Ishikawa (cell line): ENCODE data around the gene MAD1L1.

Experiments used
- FOXM1 ChIP-seq: IDR thresholded peaks from 2 replicates; pipeline ENCODE4 v1.6.1; 2012; ENCODE audit warnings: low read depth, borderline replicate concordance
- MAX ChIP-seq: IDR thresholded peaks from 2 replicates; pipeline ENCODE4 v1.6.1; 2012
- NFIC ChIP-seq: IDR thresholded peaks from 2 replicates; pipeline ENCODE4 v1.6.1; 2012
- RAD21 ChIP-seq: IDR thresholded peaks from 2 replicates; pipeline ENCODE4 v1.6.1; 2012; ENCODE audit warnings: low read depth
- REST ChIP-seq: IDR thresholded peaks from 2 replicates; pipeline ENCODE4 v1.6.1; 2012; ENCODE audit warnings: low read depth, mild to moderate bottlenecking
- TAF1 ChIP-seq: IDR thresholded peaks from 2 replicates; pipeline ENCODE4 v1.6.1; 2012; ENCODE audit warnings: low read depth, mild to moderate bottlenecking
- TEAD4 ChIP-seq: IDR thresholded peaks from 2 replicates; pipeline ENCODE4 v1.6.1; 2012
- YY1 ChIP-seq: IDR thresholded peaks from 2 replicates; pipeline ENCODE4 v1.6.1; 2012; ENCODE audit warnings: low read depth

GRCh38 chr7:2000153-2000687 lies 232.5 kb downstream of the MAD1L1 start:
- TF ChIP-seq RAD21 (no peak), TAF1 (no peak), YY1 (no peak), MAX (no peak), NFIC (no peak), REST (no peak), FOXM1 (no peak), TEAD4 (no peak)
